Ishikawa (cell line): ENCODE data around the gene CAVIN2.
A peak's percentile ranks its signal among the peaks of the same experiment; 100 is the strongest.

Experiments used
- CEBPB ChIP-seq: IDR thresholded peaks from 2 replicates; pipeline ENCODE4 v1.6.1; 2012
- CREB1 ChIP-seq: IDR thresholded peaks from 2 replicates; pipeline ENCODE4 v1.6.1; 2012; ENCODE audit warnings: low read depth
- EGR1 ChIP-seq: IDR thresholded peaks from 2 replicates; pipeline ENCODE4 v1.6.1; 2012
- EP300 ChIP-seq: IDR thresholded peaks from 2 replicates; pipeline ENCODE4 v1.6.1; 2012; ENCODE audit warnings: borderline replicate concordance
- FOXM1 ChIP-seq: IDR thresholded peaks from 2 replicates; pipeline ENCODE4 v1.6.1; 2012; ENCODE audit warnings: low read depth, borderline replicate concordance
- NFIC ChIP-seq: IDR thresholded peaks from 2 replicates; pipeline ENCODE4 v1.6.1; 2012
- RAD21 ChIP-seq: IDR thresholded peaks from 2 replicates; pipeline ENCODE4 v1.6.1; 2012; ENCODE audit warnings: low read depth
- TAF1 ChIP-seq: IDR thresholded peaks from 2 replicates; pipeline ENCODE4 v1.6.1; 2012; ENCODE audit warnings: low read depth, mild to moderate bottlenecking
- TCF12 ChIP-seq: IDR thresholded peaks from 2 replicates; pipeline ENCODE4 v1.6.1; 2012; ENCODE audit warnings: low read depth
- TEAD4 ChIP-seq: IDR thresholded peaks from 2 replicates; pipeline ENCODE4 v1.6.1; 2012
- YY1 ChIP-seq: IDR thresholded peaks from 2 replicates; pipeline ENCODE4 v1.6.1; 2012; ENCODE audit warnings: low read depth
- ZBTB7A ChIP-seq: IDR thresholded peaks from 2 replicates; pipeline ENCODE4 v1.6.1; 2012; ENCODE audit warnings: low read depth
- TF ChIP-seq, protein P1 (sequence below): IDR thresholded peaks from 2 replicates; pipeline ENCODE4 v1.6.1; 2012
- TF ChIP-seq, protein P2 (sequence below): IDR thresholded peaks from 2 replicates; pipeline ENCODE4 v1.6.1; 2012
- TF ChIP-seq, protein P3 (sequence below): IDR thresholded peaks from 2 replicates; pipeline ENCODE4 v1.6.1; 2012; ENCODE audit warnings: low read depth, mild to moderate bottlenecking

CAVIN2 gene

DNA sequence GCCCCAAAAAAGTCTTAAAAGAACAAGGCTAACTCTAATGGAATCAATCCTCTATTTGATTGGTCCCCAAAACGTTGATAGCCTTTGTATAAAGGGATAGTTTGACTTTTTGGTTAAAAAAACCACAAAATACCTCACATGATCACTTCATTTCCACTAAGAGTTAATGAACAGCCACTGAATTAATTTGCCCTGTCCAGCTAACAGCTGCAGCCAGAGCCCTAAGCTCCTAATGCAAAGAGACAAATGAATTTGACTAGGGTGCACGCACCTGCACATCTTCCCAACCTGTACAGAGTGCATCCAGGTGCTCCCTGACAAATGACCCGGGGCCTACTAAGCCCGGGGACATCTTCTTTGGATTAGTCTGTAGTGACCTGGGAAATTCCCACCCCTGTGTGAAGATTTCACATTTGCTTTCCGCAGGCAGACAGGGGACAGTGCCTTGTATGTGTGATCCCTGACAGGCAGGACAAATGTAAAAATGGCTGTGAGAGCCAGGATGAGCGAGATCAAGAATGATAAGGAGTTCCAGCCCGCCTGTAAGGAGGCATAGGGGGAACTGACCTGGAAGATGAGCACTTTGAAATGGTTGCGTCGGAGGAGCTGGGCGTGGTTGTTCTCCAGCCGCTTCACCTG lies 893 bp downstream of the CAVIN2 start:
- TF ChIP-seq CREB1 = no peak
- TF ChIP-seq EP300 = no peak
- TF ChIP-seq, protein P1, sequence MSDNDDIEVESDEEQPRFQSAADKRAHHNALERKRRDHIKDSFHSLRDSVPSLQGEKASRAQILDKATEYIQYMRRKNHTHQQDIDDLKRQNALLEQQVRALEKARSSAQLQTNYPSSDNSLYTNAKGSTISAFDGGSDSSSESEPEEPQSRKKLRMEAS = no peak
- TF ChIP-seq NFIC = no peak
- TF ChIP-seq EGR1 = no peak
- no peak for TF ChIP-seq YY1
- TF ChIP-seq TCF12 = no peak
- no peak for TF ChIP-seq CEBPB
- TF ChIP-seq ZBTB7A = no peak
- TF ChIP-seq, protein P2, sequence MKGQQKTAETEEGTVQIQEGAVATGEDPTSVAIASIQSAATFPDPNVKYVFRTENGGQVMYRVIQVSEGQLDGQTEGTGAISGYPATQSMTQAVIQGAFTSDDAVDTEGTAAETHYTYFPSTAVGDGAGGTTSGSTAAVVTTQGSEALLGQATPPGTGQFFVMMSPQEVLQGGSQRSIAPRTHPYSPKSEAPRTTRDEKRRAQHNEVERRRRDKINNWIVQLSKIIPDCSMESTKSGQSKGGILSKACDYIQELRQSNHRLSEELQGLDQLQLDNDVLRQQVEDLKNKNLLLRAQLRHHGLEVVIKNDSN = no peak
- TF ChIP-seq FOXM1 = no peak
- TF ChIP-seq RAD21 = no peak
- no peak for TF ChIP-seq TEAD4
- TF ChIP-seq, protein P3, sequence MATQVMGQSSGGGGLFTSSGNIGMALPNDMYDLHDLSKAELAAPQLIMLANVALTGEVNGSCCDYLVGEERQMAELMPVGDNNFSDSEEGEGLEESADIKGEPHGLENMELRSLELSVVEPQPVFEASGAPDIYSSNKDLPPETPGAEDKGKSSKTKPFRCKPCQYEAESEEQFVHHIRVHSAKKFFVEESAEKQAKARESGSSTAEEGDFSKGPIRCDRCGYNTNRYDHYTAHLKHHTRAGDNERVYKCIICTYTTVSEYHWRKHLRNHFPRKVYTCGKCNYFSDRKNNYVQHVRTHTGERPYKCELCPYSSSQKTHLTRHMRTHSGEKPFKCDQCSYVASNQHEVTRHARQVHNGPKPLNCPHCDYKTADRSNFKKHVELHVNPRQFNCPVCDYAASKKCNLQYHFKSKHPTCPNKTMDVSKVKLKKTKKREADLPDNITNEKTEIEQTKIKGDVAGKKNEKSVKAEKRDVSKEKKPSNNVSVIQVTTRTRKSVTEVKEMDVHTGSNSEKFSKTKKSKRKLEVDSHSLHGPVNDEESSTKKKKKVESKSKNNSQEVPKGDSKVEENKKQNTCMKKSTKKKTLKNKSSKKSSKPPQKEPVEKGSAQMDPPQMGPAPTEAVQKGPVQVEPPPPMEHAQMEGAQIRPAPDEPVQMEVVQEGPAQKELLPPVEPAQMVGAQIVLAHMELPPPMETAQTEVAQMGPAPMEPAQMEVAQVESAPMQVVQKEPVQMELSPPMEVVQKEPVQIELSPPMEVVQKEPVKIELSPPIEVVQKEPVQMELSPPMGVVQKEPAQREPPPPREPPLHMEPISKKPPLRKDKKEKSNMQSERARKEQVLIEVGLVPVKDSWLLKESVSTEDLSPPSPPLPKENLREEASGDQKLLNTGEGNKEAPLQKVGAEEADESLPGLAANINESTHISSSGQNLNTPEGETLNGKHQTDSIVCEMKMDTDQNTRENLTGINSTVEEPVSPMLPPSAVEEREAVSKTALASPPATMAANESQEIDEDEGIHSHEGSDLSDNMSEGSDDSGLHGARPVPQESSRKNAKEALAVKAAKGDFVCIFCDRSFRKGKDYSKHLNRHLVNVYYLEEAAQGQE = no peak
- no peak for TF ChIP-seq TAF1

DNA sequence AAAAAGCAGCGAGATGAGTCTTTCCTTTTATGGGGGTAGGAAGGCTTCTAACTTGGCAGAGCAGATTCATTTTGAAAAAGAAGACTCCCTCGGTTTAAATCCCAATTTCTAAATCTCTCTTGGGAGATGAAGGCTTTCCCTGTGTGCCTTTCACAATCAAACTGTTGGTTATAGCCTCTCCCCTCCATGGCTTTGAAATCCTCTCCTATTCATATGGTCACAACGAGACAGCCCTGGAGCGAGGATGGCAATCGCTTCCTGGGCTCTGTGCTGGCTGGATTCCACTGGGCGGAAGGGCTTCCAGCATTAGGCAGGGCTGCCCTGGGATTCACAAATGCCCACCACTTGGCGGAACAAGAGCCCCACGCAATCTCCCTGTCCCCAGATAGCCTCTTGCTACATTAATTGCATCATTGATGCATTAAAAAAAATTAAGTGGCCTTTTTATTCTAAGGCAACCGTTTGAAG lies 1.6 kb downstream of the CAVIN2 start:
- TF ChIP-seq ZBTB7A (no peak), EP300 (no peak), TAF1 (no peak)
- TF ChIP-seq, protein P2 = no peak

DNA sequence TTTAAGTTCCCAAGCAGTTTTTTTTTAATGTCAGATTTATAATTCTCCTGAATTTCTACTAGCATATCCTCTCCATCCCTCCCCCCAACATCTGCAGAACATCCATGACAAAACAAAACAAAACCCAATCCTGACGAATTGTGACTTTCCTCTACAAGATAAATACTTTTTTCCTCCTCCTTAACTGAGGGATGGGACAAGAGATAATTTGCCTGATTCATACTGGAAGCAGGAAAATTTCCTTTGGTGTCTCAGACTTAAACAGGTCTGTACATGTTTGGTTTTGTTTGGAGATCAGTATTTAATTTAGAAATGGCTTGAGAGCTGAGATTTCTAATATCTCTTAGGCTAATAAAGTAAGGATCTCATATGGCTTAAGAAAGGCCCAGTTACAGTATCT lies 2.2 kb downstream of the CAVIN2 start:
- TF ChIP-seq EGR1 (no peak), RAD21 (no peak), NFIC (no peak), CREB1 (no peak), EP300 (no peak)
- TF ChIP-seq, protein P2 = no peak
- TF ChIP-seq, protein P1 = no peak
- TF ChIP-seq, protein P3 = no peak

DNA sequence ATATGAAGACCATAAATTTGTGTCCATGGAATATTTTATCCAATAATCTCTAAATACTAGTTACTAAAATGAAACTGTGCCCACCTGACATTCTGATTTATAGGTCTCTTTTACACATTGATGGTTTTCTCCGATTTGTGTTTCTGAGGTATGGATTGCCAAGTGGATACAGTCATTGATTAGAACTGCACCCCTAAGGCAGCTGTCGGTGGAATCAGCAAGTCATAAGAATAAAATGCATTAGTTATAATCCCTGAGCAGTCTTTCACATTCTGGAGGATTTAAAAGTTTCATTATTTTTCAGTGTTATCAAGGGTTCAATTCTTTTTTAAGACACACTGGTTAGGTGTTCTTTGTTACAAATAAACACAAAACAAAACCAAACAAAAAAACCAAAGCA lies 6.0 kb downstream of the CAVIN2 start:
- TF ChIP-seq NFIC = no peak
- no peak for TF ChIP-seq EP300
- no peak for TF ChIP-seq TAF1
- TF ChIP-seq CREB1 = no peak
- TF ChIP-seq RAD21 = no peak
- TF ChIP-seq, protein P1 = no peak

DNA sequence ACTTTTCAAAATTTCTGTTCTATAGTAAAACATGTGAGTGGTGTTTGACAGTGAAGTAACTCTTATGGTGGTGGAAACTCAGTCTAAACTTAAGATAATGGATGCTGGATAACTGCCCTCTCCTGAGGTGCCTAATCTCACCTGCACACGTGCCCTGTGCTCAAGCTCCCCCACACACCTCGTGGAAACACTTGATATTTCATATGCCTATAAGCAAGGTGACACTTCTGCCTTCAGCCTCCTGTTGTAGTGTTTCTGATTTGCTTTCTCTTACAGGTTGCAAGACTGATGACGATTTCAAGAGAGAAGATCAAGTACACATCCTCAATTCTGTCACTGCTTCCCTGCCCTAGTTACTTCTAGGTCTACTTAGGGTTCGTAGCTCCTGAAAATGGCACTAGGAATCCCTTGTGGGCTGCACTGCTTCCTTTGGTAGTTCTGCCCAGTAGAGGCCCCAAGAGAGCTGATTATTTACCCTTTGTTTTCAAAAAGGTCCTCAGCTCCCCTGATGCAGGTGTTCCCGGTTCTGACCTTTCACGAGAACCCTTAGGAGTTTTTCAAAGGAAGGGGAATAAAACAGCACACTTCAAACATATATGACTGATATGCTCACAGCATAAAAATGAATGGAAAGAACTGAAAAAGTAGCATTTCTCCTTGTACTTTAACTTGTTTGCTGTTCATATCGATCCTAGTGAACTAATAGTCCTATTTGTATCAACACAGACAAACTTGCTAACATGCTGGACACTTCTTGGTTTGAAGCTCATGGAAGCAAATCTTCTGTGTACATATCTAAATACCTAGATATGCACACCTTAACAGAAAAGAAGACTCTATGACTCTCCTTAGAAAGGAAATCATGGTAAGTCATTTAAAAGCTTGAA lies 6.7 kb downstream of the CAVIN2 start:
- no peak for TF ChIP-seq EP300
- TF ChIP-seq RAD21 = peak; percentile 12; the same call in 1 of the 2 replicates

DNA sequence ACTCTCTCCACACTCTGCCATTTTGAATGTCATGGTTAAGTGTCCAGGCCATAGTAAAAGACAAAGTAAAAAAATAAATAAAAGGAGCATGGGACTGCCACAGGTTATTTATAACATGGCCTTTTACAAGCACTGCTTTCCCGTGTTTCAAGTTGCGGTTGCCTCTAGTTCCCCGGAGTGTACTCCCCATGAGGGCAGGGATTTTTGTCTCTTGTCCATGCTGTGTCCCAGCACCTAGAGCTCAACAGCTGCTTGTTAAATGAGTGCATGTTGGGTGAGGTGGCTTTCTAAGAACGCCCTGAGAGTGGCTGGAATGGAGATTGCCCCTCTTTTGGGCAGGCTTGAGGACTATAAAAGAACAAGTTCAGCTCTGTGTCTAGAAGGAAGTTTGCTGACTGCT lies 8.4 kb downstream of the CAVIN2 start:
- no peak for TF ChIP-seq FOXM1
- TF ChIP-seq EP300 = no peak
- no peak for TF ChIP-seq YY1
- TF ChIP-seq TCF12 = no peak
- TF ChIP-seq TEAD4 = no peak
- TF ChIP-seq, protein P1 = no peak
